Posterior vena cava (tissue), 2 donors: ENCODE results near the gene TTLL1. TPM values are rescaled to one million over a fixed set of nuclear protein-coding genes. Genes with fewer than 3 reads are reported as not detected.

ENCODE experiments used
- total RNA-seq, 2 donors: library from RNA; stranded (reverse); fragmentation: NEBNext Ultra II Directional; extraction: Animal tissue kit (Norgen Biotek cat#: 25700); gene quantifications; one replicate each; pipeline ENCODE4 v1.2.1, GENCODE V29; 2021
- donor health status: DM: yes; HTN: yes; CAD: no.
- donor health status: DM: yes; HTN: yes; CAD: no.

Gene TTLL1
- total RNA-seq, 2 donors from 2014 or later: 5.0 to 7.2 TPM

Other genes with a start within 250 kb of the TTLL1 start
- 10 to 100 TPM; 36.9 to 53.0 TPM for gene ARFGAP3, start 232.1 kb downstream of the TTLL1 start, total RNA-seq
- gene PACSIN2, start 74.2 kb downstream of the TTLL1 start, total RNA-seq: 10 to 100 TPM; 71.8 to 85.6 TPM
- not detected for gene BIK, start 21.4 kb upstream of the TTLL1 start, total RNA-seq
- 10 to 100 TPM in 1 of 2 donors, 1 to 10 TPM in 1; 8.9 to 10.2 TPM for gene MCAT, start 54.0 kb upstream of the TTLL1 start, total RNA-seq
- 10 to 100 TPM; 75.1 to 84.3 TPM for gene TSPO, start 62.2 kb upstream of the TTLL1 start, total RNA-seq
- 10 to 100 TPM; 13.9 to 16.0 TPM for gene TTLL12, start 97.7 kb upstream of the TTLL1 start, total RNA-seq